IPS-18a (cell line): ENCODE measurements around the gene FIP1L1.

Experiments
- H3K27ac ChIP-seq: one replicate; pipeline ENCODE4 v1.5.1; 2013; ENCODE audit warnings: low read length
- H3K27me3 ChIP-seq: one replicate; pipeline ENCODE4 v1.6.1; 2013; ENCODE audit warnings: mild to moderate bottlenecking, low read length; ENCODE audit not compliant: control insufficient read depth, insufficient read depth
- H3K36me3 ChIP-seq: one replicate; pipeline ENCODE4 v1.6.1; 2013; ENCODE audit warnings: low read depth, low read length; ENCODE audit not compliant: control insufficient read depth
- H3K4me1 ChIP-seq: one replicate; pipeline ENCODE4 v1.6.1; 2013; ENCODE audit warnings: low read depth, low read length; ENCODE audit not compliant: control insufficient read depth
- H3K4me3 ChIP-seq: one replicate; pipeline ENCODE4 v1.5.1; 2013; ENCODE audit warnings: low read length
- H3K9ac ChIP-seq: one replicate; pipeline ENCODE4 v1.6.1; 2013; ENCODE audit warnings: mild to moderate bottlenecking, low read length, moderate library complexity
- H3K9me3 ChIP-seq: one replicate; pipeline ENCODE4 v1.6.1; 2013; ENCODE audit warnings: low read depth, low read length; ENCODE audit not compliant: control insufficient read depth

FIP1L1 gene

DNA sequence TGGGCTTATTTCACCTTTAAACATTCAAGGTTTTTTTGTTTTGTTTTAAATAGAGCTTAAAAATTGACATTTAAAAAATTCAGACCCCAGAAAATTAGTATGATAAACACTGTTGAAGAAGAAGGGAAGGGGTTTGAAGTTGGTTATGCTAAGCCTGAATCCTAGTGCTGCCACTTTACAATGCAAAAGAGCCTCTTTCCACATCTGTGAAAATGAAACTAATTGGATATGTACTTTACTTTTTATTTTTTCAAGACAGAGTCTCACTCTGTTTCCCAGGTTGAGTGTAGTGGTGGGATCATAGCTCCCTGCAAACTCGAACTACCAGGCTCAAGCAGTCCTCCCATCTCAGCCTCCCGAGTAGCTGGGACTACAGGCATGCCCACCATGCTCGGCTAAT, 41.8 kb downstream of the FIP1L1 start:
- Histone ChIP-seq H3K4me3 (no peak overlapping the region), H3K9ac (no peak overlapping the region), H3K36me3 (peaks cover 5% of the 10 kb centered on the region), H3K9me3 (no peaks in the 10 kb centered on the region), H3K4me1 (no peaks in the 10 kb centered on the region), H3K27ac (no peak overlapping the region), H3K27me3 (no peaks in the 10 kb centered on the region)

DNA sequence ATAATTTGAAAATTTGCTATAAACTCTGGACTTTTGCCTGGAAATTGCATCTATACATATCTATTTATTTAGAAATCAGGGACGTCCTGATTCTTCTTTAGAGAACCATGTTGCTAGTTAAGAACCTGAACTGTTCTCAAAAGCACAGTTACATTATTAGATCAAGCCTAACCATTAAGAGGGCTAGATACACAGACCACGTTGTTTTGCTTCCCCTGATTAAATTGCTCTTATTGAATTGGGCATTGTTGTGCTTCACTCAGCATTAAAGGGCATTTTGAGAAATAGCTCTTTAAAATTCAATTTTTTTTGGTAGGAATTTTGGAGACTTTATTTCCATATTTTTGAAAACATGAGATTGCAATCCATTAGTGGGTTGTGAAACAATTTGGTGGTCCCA, 44.4 kb downstream of the FIP1L1 start:
- Histone ChIP-seq H3K4me1 (no peaks in the 10 kb centered on the region), H3K4me3 (no peak overlapping the region), H3K9ac (no peak overlapping the region), H3K36me3 (peaks cover 4% of the 10 kb centered on the region), H3K27me3 (no peaks in the 10 kb centered on the region), H3K27ac (no peak overlapping the region), H3K9me3 (no peaks in the 10 kb centered on the region)

GRCh38 chr4:53422367-53422766, 44.9 kb downstream of the FIP1L1 start:
- Histone ChIP-seq H3K36me3 (peaks cover 10% of the 10 kb centered on the region), H3K9me3 (no peaks in the 10 kb centered on the region), H3K4me1 (no peaks in the 10 kb centered on the region)

DNA sequence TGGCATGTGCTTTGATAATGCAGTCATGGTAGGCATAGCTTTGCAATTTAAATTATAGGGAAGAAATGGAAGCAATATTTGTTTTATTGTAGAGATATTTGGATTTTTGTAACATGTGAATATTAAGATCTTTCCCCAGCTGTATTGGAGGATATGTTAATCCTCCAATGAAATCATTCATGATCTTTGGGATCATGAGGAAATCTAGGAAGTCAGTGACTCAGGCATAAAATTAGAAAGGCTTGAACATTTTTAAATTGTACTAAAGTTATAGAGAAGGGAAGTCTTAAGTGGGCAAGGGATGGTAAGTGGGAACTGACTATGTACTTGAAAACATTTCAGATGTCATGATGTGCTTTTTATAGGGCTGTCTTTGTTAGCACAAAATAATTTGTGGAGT, 46.8 kb downstream of the FIP1L1 start:
- no peaks in the 10 kb centered on the region for H3K27me3 ChIP-seq
- H3K9me3 ChIP-seq: no peaks in the 10 kb centered on the region
- H3K9ac ChIP-seq: no peak overlapping the region
- H3K27ac ChIP-seq: no peak overlapping the region
- no peak overlapping the region for H3K4me3 ChIP-seq
- peaks cover 26% of the 10 kb centered on the region for H3K36me3 ChIP-seq
- no peaks in the 10 kb centered on the region for H3K4me1 ChIP-seq

More at GRCh38 chr4:53422367-53422766, 44.9 kb downstream of the FIP1L1 start:
- Histone ChIP-seq H3K27ac (no peak overlapping the region), H3K4me3 (no peak overlapping the region), H3K27me3 (no peaks in the 10 kb centered on the region), H3K9ac (no peak overlapping the region)

- no peak overlapping the region for H3K27ac ChIP-seq
- H3K27me3 ChIP-seq: no peaks in the 10 kb centered on the region
- H3K9me3 ChIP-seq: no peaks in the 10 kb centered on the region
- H3K4me1 ChIP-seq: no peaks in the 10 kb centered on the region
- no peak overlapping the region for H3K9ac ChIP-seq
- peaks cover 47% of the 10 kb centered on the region for H3K36me3 ChIP-seq
- H3K4me3 ChIP-seq: no peak overlapping the region
These were observed 49.9 kb downstream of the FIP1L1 start for GRCh38 chr4:53427366-53427765.

- Histone ChIP-seq H3K27me3 (no peaks in the 10 kb centered on the region), H3K36me3 (peaks cover 58% of the 10 kb centered on the region), H3K9me3 (no peaks in the 10 kb centered on the region), H3K4me3 (no peak overlapping the region), H3K4me1 (no peaks in the 10 kb centered on the region), H3K9ac (no peak overlapping the region), H3K27ac (no peak overlapping the region)
These were observed 53.6 kb downstream of the FIP1L1 start for GRCh38 chr4:53431052-53431451.

- no peaks in the 10 kb centered on the region for H3K9me3 ChIP-seq
- no peaks in the 10 kb centered on the region for H3K4me1 ChIP-seq
- peaks cover 53% of the 10 kb centered on the region for H3K36me3 ChIP-seq
- H3K27ac ChIP-seq: no peak overlapping the region
- H3K4me3 ChIP-seq: no peak overlapping the region
- H3K27me3 ChIP-seq: no peaks in the 10 kb centered on the region
- no peak overlapping the region for H3K9ac ChIP-seq
These were observed 55.3 kb downstream of the FIP1L1 start for GRCh38 chr4:53432528-53433424.

- H3K27ac ChIP-seq: no peak overlapping the region
- H3K27me3 ChIP-seq: no peaks in the 10 kb centered on the region
- no peak overlapping the region for H3K9ac ChIP-seq
- no peaks in the 10 kb centered on the region for H3K9me3 ChIP-seq
- H3K36me3 ChIP-seq: peaks cover 29% of the 10 kb centered on the region
- no peak overlapping the region for H3K4me3 ChIP-seq
- H3K4me1 ChIP-seq: no peaks in the 10 kb centered on the region
These were observed 58.8 kb downstream of the FIP1L1 start for GRCh38 chr4:53436251-53436650.

DNA sequence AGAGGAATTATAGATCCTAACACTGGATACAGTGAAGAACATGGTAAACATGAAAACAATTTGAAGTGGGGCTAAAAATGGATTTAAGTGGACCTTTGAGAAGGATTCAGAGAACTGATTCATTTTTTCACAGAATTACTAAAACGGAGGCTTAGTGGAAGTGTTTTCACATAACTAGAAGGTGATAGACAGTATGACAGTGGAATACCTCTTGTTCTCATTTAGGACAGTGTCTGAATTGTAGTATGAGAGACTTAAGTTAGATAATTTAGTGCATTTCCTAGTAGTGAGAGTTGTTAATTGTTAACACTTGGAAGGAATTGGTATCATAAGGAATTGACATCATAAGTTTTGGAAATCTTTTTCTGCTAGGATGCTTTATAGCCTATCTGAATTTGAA, 64.1 kb downstream of the FIP1L1 start:
- Histone ChIP-seq H3K4me1 (no peaks in the 10 kb centered on the region), H3K4me3 (no peak overlapping the region), H3K9me3 (no peaks in the 10 kb centered on the region), H3K9ac (no peak overlapping the region), H3K27ac (no peak overlapping the region), H3K27me3 (no peaks in the 10 kb centered on the region), H3K36me3 (peaks cover 42% of the 10 kb centered on the region)

GRCh38 chr4:53444954-53445353, 67.5 kb downstream of the FIP1L1 start:
- Histone ChIP-seq H3K36me3 (peaks cover 42% of the 10 kb centered on the region), H3K4me1 (no peaks in the 10 kb centered on the region), H3K27ac (no peak overlapping the region), H3K9me3 (no peaks in the 10 kb centered on the region), H3K9ac (no peak overlapping the region), H3K4me3 (no peak overlapping the region), H3K27me3 (no peaks in the 10 kb centered on the region)

GRCh38 chr4:53450773-53451172, 73.3 kb downstream of the FIP1L1 start:
- H3K36me3 ChIP-seq: peaks cover 30% of the 10 kb centered on the region
- H3K27me3 ChIP-seq: no peaks in the 10 kb centered on the region
- no peaks in the 10 kb centered on the region for H3K9me3 ChIP-seq
- no peak overlapping the region for H3K4me3 ChIP-seq
- no peaks in the 10 kb centered on the region for H3K4me1 ChIP-seq
- no peak overlapping the region for H3K9ac ChIP-seq
- no peak overlapping the region for H3K27ac ChIP-seq

DNA sequence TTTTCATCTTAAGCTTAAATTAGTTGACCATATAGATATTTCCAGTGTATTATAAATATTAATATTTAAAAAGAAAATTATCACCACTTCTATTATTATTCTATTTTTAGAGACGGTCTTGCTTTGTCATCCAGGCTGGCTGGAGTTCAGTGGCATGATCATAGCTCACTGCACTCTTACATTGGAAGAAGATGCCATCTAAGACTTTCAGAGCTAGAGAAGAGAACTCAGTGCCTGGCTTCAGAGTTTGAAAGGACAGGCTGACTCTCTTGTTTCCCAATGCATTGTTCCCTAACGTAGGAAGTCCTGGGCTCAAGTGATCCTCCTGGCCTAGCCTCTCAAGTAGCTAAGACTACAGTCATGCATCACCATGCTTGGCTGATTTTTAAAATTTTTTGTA, 75.9 kb downstream of the FIP1L1 start:
- no peak overlapping the region for H3K27ac ChIP-seq

More for the DNA sequence above, 75.9 kb downstream of the FIP1L1 start:
- no peak overlapping the region for H3K9ac ChIP-seq
- no peaks in the 10 kb centered on the region for H3K9me3 ChIP-seq
- H3K36me3 ChIP-seq: peaks cover 31% of the 10 kb centered on the region
- no peaks in the 10 kb centered on the region for H3K27me3 ChIP-seq
- no peaks in the 10 kb centered on the region for H3K4me1 ChIP-seq
- H3K4me3 ChIP-seq: no peak overlapping the region
